PC-9 (cell line): ENCODE results near the gene FAM168A. TPM values are rescaled to one million over a fixed set of nuclear protein-coding genes. Genes with fewer than 3 reads are reported as not detected.

ENCODE experiments used
- BruUV-seq: library from RNA; stranded (reverse); fragments of 400-500 nt; replicated peaks from 2 replicates; lab custom pipeline; 2021; lab: Mats Ljungman, UMichigan
- CTCF ChIA-PET: fragments of 300-600 bp; sonication (Branson Sonifier 250); formaldehyde crosslinking; loops from one replicate; lab custom pipeline; 2022; ENCODE audit warnings: antibody characterized with exemption; lab: Charles Lee
- POLR2A ChIA-PET: fragments of 300-600 bp; sonication (Branson Sonifier 250); formaldehyde crosslinking; loops from one replicate; lab custom pipeline; 2022; ENCODE audit warnings: antibody characterized with exemption; ENCODE audit not compliant: unreplicated experiment; lab: Charles Lee
- DNase-seq, 2 experiments: peaks; one replicate each; pipeline versions ENCODE4 v3.0.0 to v3.0.0-alpha.2; 2015 to 2022; ENCODE audit warnings: mixed read lengths in 1 of 2
- H2AFZ ChIP-seq: fragments of 200-600 bp; sonication (generic); 2 replicates; pipeline ENCODE4 v1.8.1; 2017; ENCODE audit warnings: antibody characterized with exemption
- H3F3A ChIP-seq: fragments of 200-600 bp; sonication (generic); 2 replicates; pipeline ENCODE4 v1.8.1; 2017; ENCODE audit warnings: antibody characterized with exemption, mild to moderate bottlenecking, low read depth; ENCODE audit not compliant: insufficient read depth
- H3K27ac ChIP-seq: fragments of 200-600 bp; sonication (generic); 2 replicates; pipeline ENCODE4 v1.6.1; 2016; ENCODE audit warnings: mixed run types
- H3K27me3 ChIP-seq: fragments of 200-600 bp; sonication (generic); 2 replicates; pipeline ENCODE4 v1.6.1; 2016; ENCODE audit warnings: low read depth, mixed run types; ENCODE audit not compliant: insufficient read depth
- H3K36me3 ChIP-seq: fragments of 200-600 bp; sonication (generic); 2 replicates; pipeline ENCODE4 v1.6.1; 2016; ENCODE audit warnings: low read depth, mixed run types
- H3K4me1 ChIP-seq: fragments of 200-600 bp; sonication (generic); replicated peaks from 2 replicates; pipeline ENCODE4 v1.6.1; 2016; ENCODE audit warnings: mixed run types; ENCODE audit not compliant: insufficient read depth
- H3K4me2 ChIP-seq: fragments of 200-600 bp; sonication (generic); 2 replicates; pipeline ENCODE4 v1.6.1; 2017; ENCODE audit warnings: mixed run types
- H3K4me3 ChIP-seq: fragments of 200-600 bp; sonication (generic); 2 replicates; pipeline ENCODE4 v1.6.1; 2016; ENCODE audit warnings: mixed run types
- H3K79me2 ChIP-seq: fragments of 200-600 bp; sonication (generic); 2 replicates; pipeline ENCODE4 v1.6.1; 2017; ENCODE audit warnings: low read depth, mixed run types
- H3K9me2 ChIP-seq: fragments of 200-600 bp; sonication (generic); 2 replicates; pipeline ENCODE4 v1.8.1; 2017; ENCODE audit warnings: mild to moderate bottlenecking; ENCODE audit not compliant: insufficient read depth
- H3K9me3 ChIP-seq: fragments of 200-600 bp; sonication (generic); 2 replicates; pipeline ENCODE4 v1.8.1; 2016; ENCODE audit warnings: low read depth; ENCODE audit not compliant: insufficient read depth
- H4K20me1 ChIP-seq: fragments of 200-600 bp; sonication (generic); 2 replicates; pipeline ENCODE4 v1.8.1; 2017; ENCODE audit not compliant: insufficient read depth
- EZH2 ChIP-seq: fragments of 200-600 bp; sonication (generic); IDR thresholded peaks from 2 replicates; pipeline ENCODE4 v1.8.0; 2017; ENCODE audit warnings: antibody characterized with exemption, low read depth
- intact Hi-C: fragments of 100-400 bp; cut with micrococcal nuclease; formaldehyde crosslinking; loops from one replicate; pipeline ENCODE4 v1.10.0; 2022; ENCODE audit not compliant: unreplicated experiment
- total RNA-seq: library from RNA; stranded (reverse); gene quantifications from 2 replicates; pipeline ENCODE4 v1.2.3, GENCODE V29; 2021
- TF ChIP-seq, protein P1 (sequence below): fragments of 200-600 bp; sonication (generic); conservative IDR thresholded peaks from 2 replicates; pipeline ENCODE4 v1.6.1; 2017; ENCODE audit warnings: mixed run types, antibody characterized with exemption, mild to moderate bottlenecking, moderate library complexity

FAM168A gene
- total RNA-seq, 1 experiment from 2014 or later: 51.2 TPM

DNA sequence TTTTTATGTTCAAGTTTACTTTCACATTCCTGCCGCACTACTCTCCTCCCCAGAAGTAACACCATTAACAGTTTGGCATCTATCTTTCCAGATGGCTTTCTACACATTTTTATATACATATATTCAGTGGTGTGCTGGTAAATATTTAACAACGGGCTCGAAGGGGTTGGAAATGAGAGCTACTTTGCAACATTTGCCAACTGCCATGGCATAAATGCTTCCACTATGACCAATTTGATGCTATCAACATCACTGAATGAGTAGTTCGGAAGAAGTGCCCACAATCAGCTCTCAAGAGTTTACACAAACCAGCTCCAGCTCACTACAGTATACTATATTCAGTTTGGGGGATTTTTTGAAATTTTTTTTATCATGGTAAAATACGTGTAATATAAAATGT lies 166.5 kb downstream of the FAM168A start:
- Histone ChIP-seq H3K4me1 (no peaks in the 10 kb centered on the region), H3K9me3 (no peaks in the 10 kb centered on the region), H4K20me1 (no peaks in the 10 kb centered on the region), H3K27ac (no peak overlapping the region), H3K9me2 (no peaks in the 10 kb centered on the region; the same call in 1 of the 2 replicates), H3F3A (no peaks in the 10 kb centered on the region), H3K4me3 (no peak overlapping the region), H3K36me3 (no peaks in the 10 kb centered on the region), H3K4me2 (no peak overlapping the region), H3K27me3 (no peaks in the 10 kb centered on the region), H3K79me2 (no peaks in the 10 kb centered on the region), H2AFZ (no peak overlapping the region)
- TF ChIP-seq EZH2: no peak
- TF ChIP-seq, protein P1, sequence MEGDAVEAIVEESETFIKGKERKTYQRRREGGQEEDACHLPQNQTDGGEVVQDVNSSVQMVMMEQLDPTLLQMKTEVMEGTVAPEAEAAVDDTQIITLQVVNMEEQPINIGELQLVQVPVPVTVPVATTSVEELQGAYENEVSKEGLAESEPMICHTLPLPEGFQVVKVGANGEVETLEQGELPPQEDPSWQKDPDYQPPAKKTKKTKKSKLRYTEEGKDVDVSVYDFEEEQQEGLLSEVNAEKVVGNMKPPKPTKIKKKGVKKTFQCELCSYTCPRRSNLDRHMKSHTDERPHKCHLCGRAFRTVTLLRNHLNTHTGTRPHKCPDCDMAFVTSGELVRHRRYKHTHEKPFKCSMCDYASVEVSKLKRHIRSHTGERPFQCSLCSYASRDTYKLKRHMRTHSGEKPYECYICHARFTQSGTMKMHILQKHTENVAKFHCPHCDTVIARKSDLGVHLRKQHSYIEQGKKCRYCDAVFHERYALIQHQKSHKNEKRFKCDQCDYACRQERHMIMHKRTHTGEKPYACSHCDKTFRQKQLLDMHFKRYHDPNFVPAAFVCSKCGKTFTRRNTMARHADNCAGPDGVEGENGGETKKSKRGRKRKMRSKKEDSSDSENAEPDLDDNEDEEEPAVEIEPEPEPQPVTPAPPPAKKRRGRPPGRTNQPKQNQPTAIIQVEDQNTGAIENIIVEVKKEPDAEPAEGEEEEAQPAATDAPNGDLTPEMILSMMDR: no peak
- intact Hi-C loops: no loop called here
- DNase-seq: no peak
- no TSS peak for BruUV-seq
- CTCF ChIA-PET: no interaction called here
- POLR2A ChIA-PET: no interaction called here

DNA sequence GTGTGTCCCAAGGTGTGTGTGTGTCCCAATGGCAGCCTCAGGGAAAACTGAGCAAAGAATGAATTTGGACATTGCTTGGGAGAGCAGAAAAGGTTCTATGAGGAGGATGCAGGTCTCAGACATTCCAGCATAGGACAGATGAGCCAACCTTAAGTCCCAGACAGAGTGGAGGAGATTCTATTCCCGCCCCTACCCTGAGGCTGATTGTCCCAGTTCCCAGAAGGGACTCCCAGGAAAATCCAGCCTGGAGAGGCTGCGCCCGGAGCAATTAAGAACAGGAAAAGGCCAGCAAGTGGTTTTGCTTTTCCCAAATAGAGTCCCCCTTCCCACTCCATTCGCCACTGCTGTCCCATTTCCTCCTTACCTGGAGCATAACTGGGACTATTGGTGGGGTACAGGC lies 167.6 kb downstream of the FAM168A start:
- Histone ChIP-seq H3K4me3 (no peak overlapping the region), H3F3A (no peaks in the 10 kb centered on the region), H3K79me2 (no peaks in the 10 kb centered on the region), H3K4me2 (no peak overlapping the region), H3K27me3 (no peaks in the 10 kb centered on the region), H4K20me1 (no peaks in the 10 kb centered on the region), H3K27ac (no peak overlapping the region), H3K4me1 (no peaks in the 10 kb centered on the region), H2AFZ (no peak overlapping the region), H3K9me3 (no peaks in the 10 kb centered on the region), H3K9me2 (no peaks in the 10 kb centered on the region; the same call in 1 of the 2 replicates), H3K36me3 (no peaks in the 10 kb centered on the region)
- CTCF ChIA-PET: no interaction called here
- DNase-seq: no peak
- intact Hi-C loops: no loop called here
- no TSS peak for BruUV-seq
- TF ChIP-seq EZH2: no peak
- TF ChIP-seq, protein P1: no peak
- POLR2A ChIA-PET: no interaction called here

DNA sequence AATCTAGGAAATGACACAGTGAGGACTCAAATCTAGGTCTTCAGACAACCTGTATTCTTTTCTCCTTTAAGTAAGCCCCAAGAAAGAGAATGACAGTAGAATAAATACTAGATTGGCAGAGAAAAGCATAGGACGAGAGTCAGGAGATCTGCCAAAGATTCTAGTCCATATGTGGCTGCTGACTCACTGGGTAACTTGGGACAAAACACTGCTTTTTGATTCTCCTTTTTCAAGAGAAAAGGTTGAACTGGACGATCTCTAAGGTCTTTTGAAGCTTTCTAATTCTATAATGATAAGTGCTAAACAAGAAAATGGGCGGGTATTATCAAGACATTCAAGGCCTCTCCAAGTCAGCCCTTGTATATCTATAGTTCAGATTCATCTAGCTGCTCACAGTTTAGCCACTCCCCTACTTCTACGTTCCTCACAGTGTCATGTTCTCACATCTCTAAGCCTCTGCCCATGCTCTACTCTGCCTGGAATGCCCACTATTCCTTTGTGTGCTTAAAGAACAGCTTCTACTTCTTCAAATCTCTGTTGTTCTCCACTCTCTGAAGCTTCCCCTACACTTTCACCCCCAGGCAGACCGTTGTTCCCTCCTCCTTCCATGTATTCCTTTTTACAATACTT lies 168.7 kb downstream of the FAM168A start:
- Histone ChIP-seq H3K9me3 (no peaks in the 10 kb centered on the region), H3K9me2 (no peaks in the 10 kb centered on the region; the same call in 1 of the 2 replicates), H3K4me1 (no peaks in the 10 kb centered on the region), H3F3A (no peaks in the 10 kb centered on the region), H3K79me2 (no peaks in the 10 kb centered on the region), H3K4me2 (no peak overlapping the region), H3K27ac (no peak overlapping the region), H2AFZ (no peak overlapping the region), H3K27me3 (no peaks in the 10 kb centered on the region), H3K4me3 (no peak overlapping the region), H3K36me3 (no peaks in the 10 kb centered on the region), H4K20me1 (no peaks in the 10 kb centered on the region)
- intact Hi-C loops: no loop called here
- DNase-seq: no peak
- no TSS peak for BruUV-seq
- CTCF ChIA-PET: interaction anchor here (0.7 kb wide), 1 partner anchor 745 kb away, joined by 3 read pairs; no protein-coding TSS in a partner anchor
- POLR2A ChIA-PET: interaction anchor here (0.6 kb wide), 1 partner anchor 149 kb away, joined by 4 read pairs; no protein-coding TSS in a partner anchor
- TF ChIP-seq, protein P1: no peak
- TF ChIP-seq EZH2: no peak
